NCI-H2171 (cell line): ENCODE measurements around the gene LRRC8B.

Experiments used
- DNase-seq: peaks from one replicate; lab custom pipeline; 2025; lab: John Stamatoyannopoulos, UW

Gene LRRC8B

DNA sequence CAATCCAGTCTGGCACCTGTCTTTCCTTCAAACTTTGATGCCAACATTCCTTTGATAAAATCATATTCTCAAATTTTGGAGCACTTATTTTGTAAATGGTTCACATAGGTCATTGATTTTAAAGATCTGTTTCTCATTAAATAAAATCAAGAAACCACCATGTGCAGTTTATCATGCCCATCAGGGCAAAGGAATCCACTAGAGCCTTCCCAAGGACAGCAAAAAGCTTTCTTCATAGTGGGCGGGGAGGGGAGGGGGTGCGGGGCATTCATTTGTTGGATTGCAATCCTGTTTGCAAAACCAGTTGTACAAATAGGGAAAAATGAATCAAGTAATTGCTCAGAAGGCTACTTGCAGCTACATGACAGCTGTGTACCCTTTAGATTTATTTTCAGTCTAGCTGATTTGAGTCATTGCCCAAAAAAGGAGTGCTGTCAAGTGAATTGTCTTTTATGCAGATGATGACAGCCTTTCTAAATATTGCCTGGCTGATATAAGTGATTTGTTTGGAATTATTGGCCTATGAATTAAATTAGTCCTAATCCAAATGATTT is 23.0 kb downstream of the LRRC8B start:
- no peak for DNase-seq

DNA sequence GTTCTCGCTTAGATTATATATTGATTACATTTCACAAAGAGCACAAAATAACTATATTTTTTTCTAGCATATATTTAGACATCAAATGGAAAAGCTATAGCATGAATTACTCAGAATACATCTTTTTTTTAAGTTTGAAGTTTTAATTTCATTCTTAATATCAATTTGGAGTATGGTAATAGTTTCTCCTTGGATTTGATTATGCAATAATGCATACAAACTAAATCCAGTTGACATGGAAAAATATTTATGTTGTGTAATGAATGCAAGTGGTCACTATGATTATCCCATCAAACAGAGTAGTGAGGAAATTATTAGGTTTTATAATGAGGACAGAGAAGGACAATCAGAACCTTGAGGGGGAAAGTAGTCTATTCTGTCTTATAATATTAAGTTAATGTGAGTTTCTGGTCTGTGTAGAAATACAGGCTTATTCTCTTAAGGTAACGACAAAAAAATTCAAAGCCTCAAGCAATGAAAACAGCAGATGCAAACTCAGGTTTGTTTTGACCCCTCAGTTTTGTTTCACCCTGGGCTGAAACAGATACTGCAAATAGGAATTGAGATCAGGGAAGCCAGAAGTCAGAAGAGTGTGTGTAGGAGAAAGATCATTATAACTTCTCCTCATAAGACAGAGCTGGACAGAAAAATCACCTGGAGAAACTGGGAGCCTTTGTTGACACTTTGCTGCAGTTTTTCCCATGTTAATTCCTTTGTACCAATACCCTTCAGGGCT is 23.7 kb downstream of the LRRC8B start:
- no peak for DNase-seq

- DNase-seq, result no peak
Measured at GRCh38 chr1:89550995-89551394, 26.4 kb downstream of the LRRC8B start.

DNA sequence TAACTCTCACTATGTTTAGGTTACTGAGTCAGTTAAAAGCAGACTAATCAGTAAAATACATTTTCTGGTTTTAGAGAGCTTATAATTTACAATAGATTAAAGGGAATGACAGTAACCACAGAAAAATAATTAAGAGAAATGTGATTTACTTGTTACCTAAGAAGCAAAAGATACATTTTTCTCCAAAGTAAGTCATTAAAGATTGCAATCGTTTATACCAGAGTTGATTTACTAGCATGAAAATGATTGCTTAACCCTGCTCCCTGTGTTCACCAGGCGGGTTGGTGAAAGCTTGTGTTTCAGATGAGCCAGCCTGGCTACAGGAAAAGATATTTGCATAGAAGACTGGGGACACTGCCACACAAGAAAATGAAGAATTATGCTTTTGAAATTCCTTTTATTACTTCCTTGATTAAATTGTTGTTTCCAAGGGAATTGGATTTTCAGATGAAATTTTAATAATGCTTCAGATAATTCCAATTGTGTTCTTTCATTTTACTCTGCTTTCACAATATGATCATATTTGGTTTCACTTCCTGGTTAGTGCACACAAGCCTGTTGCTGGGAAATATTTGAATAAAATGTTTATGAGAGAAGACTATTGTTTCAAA is 27.9 kb downstream of the LRRC8B start:
- DNase-seq, result no peak

- DNase-seq, result no peak
Measured at GRCh38 chr1:89553157-89553556, 28.5 kb downstream of the LRRC8B start.

- no peak for DNase-seq
Measured at GRCh38 chr1:89555550-89555949, 30.9 kb downstream of the LRRC8B start.

DNA sequence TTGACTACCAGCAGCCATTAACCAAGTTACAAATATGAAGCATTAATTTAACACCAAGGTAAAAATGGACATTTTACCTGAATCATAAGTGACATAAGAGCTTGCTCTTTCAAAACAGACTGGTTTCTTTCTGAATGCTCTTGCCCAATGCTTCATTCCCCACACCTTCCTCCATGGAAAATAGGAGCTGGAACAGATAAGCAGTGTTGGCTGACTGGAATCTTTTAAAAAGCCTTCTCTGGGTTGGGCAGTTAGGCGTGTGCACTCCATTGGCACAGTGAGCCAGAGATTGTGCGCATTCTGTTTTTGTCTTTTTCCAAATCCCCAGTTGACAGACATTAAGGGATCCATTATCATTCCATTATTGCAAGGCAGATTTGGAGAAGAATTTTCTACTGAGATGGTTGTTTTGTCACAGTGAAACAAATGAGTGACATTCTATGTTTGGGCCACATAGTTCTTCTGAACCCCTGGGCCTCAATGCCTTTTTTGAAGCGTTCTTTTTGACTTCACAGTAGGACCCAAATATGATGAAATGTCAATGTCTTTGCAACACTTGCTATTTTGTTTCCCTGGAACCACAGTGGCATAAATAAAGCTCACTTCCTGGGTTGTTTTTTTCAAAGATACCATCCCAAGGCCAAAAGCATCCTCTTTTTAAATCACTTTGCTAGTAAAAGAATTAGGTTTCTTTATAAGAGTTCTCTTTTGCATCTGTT is 32.3 kb downstream of the LRRC8B start:
- no peak for DNase-seq

DNA sequence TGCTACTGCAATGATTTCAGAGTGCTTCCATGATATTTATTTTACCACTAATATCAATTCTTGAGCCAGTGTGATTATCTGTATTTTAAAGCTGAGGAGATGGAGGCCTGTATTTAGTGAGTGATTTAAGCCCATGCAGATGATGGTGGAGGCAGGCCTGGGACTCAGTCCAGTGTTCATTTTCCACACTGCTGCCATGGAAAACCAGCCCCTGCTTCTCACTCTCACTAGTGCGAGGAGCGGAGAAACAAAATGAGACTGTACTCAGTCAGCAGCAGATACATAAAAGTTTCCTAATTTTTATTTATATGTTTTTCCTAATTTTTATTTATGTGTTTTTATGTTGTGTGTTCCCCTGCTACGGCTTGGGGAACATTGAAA is 32.8 kb downstream of the LRRC8B start:
- DNase-seq, result no peak

- no peak for DNase-seq
Measured at GRCh38 chr1:89557956-89558355, 33.3 kb downstream of the LRRC8B start.

- no peak for DNase-seq
Measured at GRCh38 chr1:89563957-89564604, 39.5 kb downstream of the LRRC8B start.

DNA sequence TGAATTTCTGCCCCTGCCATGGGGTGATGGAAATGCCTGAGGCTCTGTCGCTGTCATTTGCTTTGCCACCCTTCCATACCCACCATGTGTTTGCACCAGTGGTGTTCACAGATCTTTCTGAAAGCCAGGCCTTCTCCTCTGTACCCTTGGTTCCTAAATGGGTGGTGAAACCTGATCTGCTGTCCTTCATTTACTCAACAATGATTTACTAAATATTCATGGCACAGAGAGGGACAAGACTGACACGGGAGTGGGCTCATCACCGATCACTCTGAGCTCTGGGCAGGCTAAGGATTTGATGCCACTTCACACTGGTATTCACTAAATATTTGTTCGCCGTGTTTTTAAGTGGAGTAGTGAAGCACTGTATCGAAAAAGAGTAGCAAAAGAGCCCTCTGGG is 40.9 kb downstream of the LRRC8B start:
- DNase-seq, result no peak

GRCh38 chr1:89566761-89567174 is 42.1 kb downstream of the LRRC8B start:
- DNase-seq, result no peak

GRCh38 chr1:89567797-89568196 is 43.2 kb downstream of the LRRC8B start:
- no peak for DNase-seq

GRCh38 chr1:89573410-89573809 is 48.8 kb downstream of the LRRC8B start:
- no peak for DNase-seq

- no peak for DNase-seq
Measured at GRCh38 chr1:89574621-89575020, 50.0 kb downstream of the LRRC8B start.

DNA sequence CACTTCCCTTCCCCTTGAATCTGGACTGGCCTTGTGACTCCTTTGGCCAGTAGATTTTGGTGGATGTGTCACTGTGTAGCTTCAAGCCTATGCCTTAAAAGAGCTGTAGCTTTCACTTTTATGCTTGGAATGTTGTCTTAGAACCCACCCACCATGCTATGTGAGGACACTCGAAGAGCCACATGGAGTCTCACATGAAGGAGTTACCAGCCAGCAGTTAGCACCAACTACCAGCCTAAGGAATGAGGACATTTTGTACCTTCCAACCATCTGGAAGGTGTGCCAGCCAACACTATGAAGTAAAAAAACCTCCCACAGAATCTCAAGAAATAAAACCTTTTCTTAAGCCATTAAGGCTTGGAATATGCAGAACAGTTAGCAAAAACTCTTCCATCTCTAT is 50.6 kb downstream of the LRRC8B start:
- DNase-seq, result no peak

GRCh38 chr1:89576013-89576412 is 51.4 kb downstream of the LRRC8B start:
- DNase-seq, result no peak

DNA sequence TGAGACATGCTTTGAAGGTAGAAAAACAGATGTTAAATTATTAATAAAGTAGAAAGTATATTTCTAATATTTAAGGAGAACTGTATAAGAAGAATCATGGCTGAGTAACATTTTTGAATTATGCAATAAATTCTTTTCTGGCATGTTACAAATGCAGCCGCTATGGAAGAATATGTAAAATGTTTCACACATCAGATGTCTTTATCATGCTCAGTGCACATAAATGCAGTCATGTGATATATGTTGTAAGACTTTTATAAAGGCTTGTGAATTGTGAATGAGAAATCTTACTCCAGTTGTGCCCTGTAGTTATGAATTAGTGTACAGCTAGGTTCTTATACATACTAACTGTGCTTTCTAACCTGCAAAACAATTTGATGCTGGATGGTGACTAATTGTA is 53.5 kb downstream of the LRRC8B start:
- DNase-seq, result no peak

DNA sequence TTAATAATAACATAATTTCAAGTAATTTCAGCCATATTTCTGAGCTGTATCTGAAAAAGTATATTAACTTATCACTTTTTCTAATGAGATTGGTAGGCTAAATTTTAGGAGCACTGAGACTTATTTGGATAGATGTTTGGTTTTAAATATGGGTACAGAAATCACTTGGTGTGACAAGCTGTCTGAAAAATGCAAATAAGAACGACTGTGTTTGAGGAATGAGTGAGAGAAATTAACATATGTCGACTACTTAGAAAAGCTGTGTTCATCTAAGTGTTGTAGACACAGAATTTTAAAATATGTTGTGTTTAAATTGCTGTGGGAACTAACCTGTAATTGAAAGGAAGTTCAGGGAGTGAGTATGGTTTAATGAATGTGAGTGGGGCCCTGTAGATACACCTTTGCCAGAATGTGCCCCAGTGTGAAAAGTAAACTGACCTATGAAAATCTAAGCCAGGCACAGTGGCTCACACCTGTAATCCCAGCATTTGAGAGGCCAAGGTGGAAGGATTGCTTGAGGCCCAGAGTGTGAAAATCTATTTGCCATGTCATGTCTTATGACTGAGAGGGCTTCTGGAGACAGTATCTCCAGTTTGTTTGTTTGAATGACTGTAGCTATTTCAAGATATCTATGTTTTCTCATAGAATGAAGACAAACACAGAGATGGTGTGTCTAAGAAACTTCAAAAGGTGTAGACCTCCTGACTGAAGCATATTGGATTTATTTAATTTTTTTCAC is 54.5 kb downstream of the LRRC8B start:
- DNase-seq, result no peak

DNA sequence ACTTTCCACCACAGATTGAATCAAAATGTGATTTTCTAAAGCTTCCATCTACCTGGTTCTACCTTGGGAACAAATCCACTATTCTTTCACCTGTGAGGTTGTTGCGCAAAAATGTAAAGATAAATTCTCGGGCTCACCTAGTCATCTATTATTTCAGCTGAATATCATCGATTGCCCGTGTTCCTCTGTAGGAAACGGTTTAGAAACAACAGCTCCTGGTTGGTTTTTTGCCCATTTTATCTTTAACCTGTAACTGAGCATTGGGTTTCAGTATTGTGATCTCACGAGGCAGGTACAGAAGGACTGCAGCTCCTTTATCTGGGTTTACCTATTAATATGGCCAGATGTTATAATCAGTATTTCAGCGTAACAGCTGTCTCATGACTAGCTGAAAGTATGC is 55.4 kb downstream of the LRRC8B start:
- DNase-seq, result no peak

GRCh38 chr1:89581859-89582258 is 57.2 kb downstream of the LRRC8B start:
- DNase-seq, result no peak

DNA sequence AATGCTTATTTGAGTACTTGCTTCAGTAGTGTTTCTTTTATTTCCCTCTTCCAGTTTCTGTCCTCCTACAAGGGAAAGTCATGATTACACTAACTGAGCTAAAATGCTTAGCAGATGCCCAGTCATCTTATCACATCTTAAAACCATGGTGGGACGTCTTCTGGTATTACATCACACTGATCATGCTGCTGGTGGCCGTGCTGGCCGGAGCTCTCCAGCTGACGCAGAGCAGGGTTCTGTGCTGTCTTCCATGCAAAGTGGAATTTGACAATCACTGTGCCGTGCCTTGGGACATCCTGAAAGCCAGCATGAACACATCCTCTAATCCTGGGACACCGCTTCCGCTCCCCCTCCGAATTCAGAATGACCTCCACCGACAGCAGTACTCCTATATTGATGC is 57.9 kb downstream of the LRRC8B start:
- no peak for DNase-seq
